H54 (cell line): ENCODE measurements around the gene DAAM1.

ENCODE experiments used
- DNase-seq: peaks from one replicate; pipeline ENCODE4 v3.0.0; 2011; ENCODE audit warnings: low spot score, mixed read lengths; ENCODE audit not compliant: insufficient read length
- FAIRE-seq: peaks from 3 replicates; lab custom pipeline; 2011; peaks lifted over from hg19 to GRCh38; lab: Jason Lieb, UNC
- POLR2A ChIP-seq: IDR thresholded peaks from 2 replicates; pipeline ENCODE4 v1.6.1; 2011; ENCODE audit warnings: low read depth, mild to moderate bottlenecking, low read length

The DAAM1 gene

DNA sequence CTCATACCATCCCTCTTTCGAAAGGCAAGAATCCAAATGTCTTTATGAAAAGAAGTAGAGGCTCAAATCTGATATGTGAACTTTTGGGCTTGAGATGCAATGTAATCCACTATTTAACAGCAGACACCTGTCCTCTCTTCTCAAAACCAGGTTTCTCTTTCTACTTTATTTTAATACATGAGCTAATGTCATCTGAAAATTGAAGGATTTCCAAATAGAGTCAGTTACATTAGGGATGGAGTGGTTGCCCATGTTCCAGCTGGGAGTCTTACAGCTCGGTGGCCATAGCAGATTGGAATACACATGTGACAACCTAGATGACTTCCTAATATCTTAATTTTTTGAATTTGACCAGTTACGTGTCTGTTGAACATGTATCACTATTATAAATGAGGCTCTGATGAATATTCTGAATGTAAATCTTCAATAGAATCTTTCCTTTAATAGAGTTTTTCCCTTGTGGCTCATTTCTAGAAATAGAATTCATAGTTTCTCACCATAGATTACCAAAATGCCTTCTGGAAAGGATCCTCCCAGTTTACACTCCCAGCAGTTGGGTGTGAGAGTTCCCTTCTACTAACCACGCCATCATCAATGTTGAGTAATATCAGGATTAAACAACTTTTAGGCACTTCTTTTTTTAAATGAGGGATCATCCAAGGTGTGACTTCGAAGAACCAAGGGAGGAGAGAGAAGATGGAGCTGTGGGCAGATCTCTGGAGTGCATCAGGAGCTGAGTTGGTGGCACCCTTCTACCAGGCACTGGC, 227.6 kb downstream of the DAAM1 start:
- FAIRE-seq (no peak), DNase-seq (no peak)
- no peak for TF ChIP-seq POLR2A

DNA sequence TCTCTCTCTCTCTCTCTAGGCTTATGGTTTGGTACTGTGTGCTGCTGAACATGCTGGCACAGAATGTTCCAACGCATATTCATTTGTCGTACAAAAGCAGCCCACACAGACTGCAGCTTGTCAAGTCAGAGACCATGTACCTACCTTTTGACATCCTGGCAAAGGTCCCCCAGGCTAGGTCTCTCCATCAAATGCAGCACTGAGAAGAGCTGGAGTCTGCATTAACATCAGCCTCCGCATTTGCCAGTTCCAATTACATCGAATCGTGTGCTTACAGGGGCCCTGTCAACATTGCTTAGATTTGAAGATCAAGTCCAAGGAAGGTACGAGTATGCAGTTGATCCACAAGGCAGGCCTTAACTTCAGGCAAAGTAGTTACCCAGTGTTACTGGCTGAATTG, 228.8 kb downstream of the DAAM1 start:
- FAIRE-seq (no peak), DNase-seq (no peak)
- TF ChIP-seq POLR2A, result no peak

DNA sequence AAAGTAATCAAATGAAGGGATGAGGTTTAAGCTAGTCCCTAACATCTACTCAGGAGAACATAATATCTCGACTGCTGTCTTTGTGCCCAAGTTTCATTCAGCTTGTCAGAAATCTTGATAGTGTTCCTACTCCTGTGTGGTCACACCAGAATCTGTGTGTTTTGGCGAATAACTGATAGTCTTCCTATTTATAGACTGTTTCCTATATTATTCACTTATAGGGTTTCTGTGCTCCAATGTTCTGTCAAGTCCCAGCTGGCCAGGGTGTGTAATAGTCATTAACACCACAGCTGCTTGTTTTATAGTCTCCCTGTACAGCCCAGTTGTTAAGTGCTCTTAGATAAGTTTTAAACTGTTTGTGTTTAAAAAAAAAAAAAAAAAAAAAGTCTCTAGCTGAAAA, 230.8 kb downstream of the DAAM1 start:
- no peak for TF ChIP-seq POLR2A
- FAIRE-seq (no peak), DNase-seq (no peak)
